ENCODE measurements around the gene TNFRSF6B.
"Not testable (repeated sequence)": the region's sequence is repeated elsewhere in the genome, so short reads cannot be mapped to it uniquely, and the experiment has no call there.

TNFRSF6B gene

GRCh38 chr20:63714858-63715257 lies 18.4 kb downstream of the TNFRSF6B start:
- TF ChIP-seq CTCF (IDR thresholded peaks at IDR 0.05; ENCODE audit: low read depth, low read length, missing control alignments), result no peak
- H3K4me3 ChIP-seq (ENCODE audit: low read depth, low read length), result no peak overlapping the region
- no peak for DNase-seq (ENCODE audit: low read depth)

DNA sequence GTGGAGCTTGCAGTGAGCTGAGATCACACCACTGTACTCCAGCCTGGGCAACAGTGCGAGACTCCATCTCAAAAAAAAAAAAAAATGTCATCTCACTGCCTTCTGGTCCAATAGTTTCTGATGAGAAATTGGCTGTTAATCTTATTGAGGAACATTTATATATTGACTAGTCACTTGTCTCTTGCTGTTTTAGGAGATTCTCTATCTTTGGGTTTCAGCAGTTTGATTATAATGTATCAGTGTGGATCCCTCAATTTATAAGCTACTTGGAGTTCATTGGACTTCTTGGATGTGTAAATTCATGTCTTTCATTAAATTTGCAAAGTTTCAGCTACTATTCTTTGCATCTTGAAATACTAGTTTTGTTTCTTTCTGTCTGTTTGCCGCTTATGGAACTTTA lies 22.5 kb downstream of the TNFRSF6B start:
- H3K4me3 ChIP-seq (ENCODE audit: low read depth, low read length), result no peak overlapping the region
- TF ChIP-seq CTCF (IDR thresholded peaks at IDR 0.05; ENCODE audit: low read depth, low read length, missing control alignments), result no peak
- DNase-seq (ENCODE audit: low read depth), result no peak

GRCh38 chr20:63722967-63723622 lies 26.6 kb downstream of the TNFRSF6B start:
- not testable (repeated sequence) for DNase-seq (ENCODE audit: low read depth); H3K4me3 ChIP-seq (ENCODE audit: low read depth, low read length)

DNA sequence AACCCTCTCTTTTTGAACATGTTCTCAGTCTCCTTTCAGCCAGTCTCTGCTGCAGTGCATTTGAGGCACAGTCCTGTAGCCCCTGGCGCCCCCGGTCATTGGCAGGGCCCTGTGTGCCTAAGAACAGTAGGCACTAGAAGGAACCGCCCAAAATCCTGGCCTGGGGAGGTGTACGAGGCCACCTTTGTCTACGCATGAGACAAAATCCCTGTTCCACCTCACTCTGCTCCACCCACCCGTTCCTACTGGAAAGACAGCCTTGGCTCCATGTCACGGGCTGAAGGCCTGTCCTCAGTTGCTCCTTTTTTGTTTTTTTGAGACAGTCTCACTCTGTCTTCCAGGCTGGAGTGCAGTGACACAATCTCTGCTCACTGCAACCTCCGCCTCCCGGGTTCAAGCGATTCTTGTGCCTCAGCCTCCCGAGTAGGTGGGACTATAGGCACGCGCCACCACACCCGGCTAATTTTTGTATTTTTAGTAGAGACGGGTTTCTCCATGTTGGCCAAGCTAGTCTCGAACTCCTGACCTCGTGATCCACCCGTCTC lies 33.8 kb downstream of the TNFRSF6B start:
- not testable (repeated sequence) for H3K4me3 ChIP-seq (ENCODE audit: low read depth, low read length); DNase-seq (ENCODE audit: low read depth)

DNA sequence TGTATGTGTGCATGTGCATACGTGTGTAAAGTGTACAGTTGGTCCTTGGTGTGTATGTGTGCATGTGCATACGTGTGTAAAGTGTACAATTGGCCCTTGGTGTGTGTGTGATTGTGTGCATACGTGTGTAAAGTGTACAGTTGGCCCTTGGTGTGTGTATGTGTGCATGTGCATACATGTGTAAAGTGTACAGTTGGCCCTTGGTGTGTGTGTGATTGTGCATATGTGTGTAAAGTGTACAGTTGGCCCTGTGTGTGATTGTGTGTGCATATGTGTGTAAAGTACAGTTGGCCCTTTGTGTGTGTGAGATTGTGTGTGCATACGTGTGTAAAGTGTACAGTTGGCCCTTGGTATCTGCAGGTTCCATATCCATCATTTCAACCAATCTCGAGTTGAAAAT lies 35.0 kb downstream of the TNFRSF6B start:
- peak overlapping the region; percentile 4; the same call in 1 of the 2 replicates for H3K4me3 ChIP-seq (ENCODE audit: low read depth, low read length)

DNA sequence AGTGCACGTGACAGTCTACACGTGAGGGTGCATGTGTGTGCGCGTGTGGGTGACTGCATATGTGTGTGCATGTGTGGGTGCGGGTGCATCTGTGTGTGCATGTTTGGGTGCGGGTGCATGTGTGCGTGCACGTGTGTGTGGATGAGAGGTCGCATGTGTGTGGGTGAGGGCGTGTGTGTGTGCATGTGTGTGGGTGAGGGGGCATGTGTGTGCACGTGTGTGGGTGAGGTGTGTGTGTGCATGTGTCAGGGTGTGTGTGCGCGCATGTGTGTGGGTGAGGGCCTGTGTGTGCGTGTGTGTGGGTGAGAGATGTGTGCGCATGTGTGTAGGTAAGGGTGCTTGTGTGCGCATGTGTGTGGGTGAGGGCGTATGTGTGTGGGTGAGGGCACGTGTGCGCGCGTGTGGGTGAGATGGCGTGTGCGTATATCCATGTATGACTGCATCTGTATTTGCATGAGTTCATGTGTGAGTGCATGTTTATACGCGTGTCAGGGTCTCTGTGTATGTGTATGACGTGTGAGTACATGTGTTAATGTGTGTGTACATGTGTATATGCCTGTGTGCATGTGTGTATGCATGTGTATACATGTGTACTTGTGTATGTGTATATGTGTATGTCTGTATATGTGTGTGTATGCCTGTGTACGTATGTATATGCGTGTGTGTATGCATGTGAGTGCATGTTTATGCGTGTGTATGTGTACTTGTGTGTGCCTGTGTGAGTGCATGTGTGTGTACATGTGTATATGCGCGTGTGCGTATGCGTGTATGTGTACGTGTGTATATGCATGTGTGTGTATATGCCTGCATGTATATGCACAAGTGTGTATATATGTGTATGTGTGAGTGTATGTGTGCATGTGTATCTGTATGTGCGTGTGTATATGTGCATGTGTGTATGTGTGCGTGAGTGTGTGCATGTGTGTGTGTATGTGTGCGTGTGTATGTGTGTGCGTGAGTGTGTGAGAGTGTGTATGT lies 36.0 kb downstream of the TNFRSF6B start:
- no peak overlapping the region for H3K4me3 ChIP-seq (ENCODE audit: low read depth, low read length)
- no peak for TF ChIP-seq CTCF (IDR thresholded peaks at IDR 0.05; ENCODE audit: low read depth, low read length, missing control alignments)
- no peak for DNase-seq (ENCODE audit: low read depth)

More for the DNA sequence above, 35.0 kb downstream of the TNFRSF6B start:
- DNase-seq (ENCODE audit: low read depth), result no peak
- TF ChIP-seq CTCF (IDR thresholded peaks at IDR 0.05; ENCODE audit: low read depth, low read length, missing control alignments), result no peak

DNA sequence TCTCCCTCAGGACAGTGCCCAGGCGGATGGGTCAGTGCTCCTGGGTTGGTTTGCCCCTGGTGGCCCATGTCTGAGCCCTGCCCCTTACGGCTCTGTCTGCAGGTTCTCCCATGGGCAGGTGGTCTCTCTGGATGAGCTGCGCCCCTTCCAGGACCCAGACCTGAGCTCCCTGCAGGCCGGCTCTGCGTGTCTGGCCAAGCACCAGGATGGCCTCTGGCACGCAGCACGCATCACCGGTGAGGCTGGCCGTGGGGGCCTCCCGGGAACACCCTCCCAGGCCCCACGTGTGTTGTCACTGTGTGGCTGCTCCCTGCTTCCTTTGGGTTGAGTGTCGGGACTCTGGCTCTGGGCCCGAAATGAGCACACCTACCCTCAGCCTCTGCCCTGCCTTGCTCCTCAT lies 36.7 kb downstream of the TNFRSF6B start:
- no peak for DNase-seq (ENCODE audit: low read depth)
- TF ChIP-seq CTCF (IDR thresholded peaks at IDR 0.05; ENCODE audit: low read depth, low read length, missing control alignments), result no peak
- no peak overlapping the region for H3K4me3 ChIP-seq (ENCODE audit: low read depth, low read length)

All from GM12864 (cell line).